GM10847 (cell line): Measurements from ENCODE around the gene LYSMD3.

Source experiments
- POLR2A ChIP-seq: IDR thresholded peaks from 2 replicates; pipeline ENCODE4 v1.6.1; 2011; ENCODE audit not compliant: insufficient read length; ENCODE audit errors: extremely low read depth

LYSMD3 gene

DNA sequence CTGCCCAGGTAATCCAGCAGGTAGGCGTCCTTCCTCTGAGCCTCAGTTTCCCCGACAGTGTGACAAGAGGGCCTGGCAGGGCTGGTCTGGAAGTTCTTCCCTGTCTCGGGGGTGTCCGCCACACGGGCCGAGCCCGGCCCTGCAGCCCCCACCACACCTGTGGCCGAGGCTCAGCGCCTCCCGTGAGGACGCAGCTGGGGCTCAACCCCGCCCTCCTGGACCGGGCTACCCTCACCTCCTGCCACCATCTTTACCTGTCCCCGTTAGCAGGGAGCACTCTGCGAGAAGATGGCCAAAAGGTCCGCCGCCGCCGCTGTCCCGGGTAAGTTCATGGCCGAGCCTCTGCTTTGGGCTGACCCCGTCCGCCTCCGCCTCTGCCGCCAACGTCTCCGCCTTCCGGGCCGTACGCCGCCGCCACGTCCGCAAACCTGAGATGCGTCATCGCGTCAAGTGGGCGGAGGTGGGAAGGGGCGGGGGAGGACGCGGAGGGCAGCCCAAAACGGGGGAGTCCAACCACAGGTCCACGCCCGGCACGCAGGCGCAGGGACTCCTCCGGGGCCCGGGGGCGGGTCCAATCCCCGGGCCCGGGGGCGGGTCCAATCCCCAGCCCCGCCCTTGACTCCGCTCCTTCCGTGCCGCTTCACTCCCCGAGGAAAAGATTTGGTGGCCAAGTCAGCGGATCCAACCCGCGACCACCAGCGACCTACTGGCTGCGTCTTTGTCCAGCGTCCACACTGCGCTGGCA lies at the start of gene LYSMD3:
LYSMD3 (minus strand) TSS at position 391 of the 745 bp plus-strand sequence. CDS start 4,295 bp downstream, outside the sequence.
- peak; percentile 76 for TF ChIP-seq POLR2A

DNA sequence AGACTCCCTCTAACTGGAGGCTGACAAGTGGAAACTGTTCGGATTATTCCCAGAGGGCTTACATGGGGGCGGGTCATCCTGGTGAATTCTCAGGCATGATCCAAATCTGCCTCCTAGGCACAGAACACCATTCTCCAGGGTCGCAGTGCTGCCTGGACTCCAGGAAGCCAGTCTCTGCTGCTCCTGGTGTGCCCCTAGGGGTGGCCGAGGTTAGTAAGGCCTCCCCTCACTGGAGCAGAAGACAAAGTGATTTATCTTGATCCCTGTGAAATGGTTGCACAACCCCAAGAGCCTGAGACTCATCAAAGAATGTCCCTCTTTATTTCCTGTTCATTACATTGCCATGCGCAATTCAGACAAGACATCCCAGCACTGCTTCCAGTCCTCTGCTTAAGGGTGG lies 46.3 kb upstream of the LYSMD3 start:
- TF ChIP-seq POLR2A: no peak

DNA sequence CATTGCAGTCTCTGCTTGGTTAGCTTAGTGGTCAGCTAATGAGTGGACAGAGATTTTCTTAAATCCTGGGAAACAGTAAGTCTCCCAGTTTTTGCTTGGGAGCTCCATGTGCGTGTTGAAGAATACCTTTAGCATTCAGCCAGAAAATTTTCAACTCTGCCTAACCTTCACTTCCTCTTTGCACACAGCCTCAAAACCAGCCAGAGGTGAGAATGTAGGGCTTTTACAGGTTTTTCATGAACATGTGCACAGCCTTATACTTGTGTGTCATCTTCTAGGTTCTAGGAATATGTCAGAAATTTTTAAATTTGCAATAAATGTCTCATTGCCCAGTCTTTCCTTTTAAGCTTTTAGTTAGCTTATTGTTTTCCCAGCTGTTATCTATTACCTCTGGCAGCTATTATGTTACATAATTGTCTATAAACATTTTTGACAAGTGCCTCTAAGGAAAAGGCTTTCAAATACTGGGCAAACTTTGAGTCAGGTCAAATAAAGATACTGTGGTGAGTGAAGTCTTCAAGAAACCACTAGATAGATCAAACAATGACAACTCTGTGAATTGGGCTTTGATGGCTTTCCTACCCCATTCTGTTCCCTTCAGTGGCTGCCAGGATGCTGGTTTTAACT lies 41.9 kb upstream of the LYSMD3 start:
- no peak for TF ChIP-seq POLR2A

DNA sequence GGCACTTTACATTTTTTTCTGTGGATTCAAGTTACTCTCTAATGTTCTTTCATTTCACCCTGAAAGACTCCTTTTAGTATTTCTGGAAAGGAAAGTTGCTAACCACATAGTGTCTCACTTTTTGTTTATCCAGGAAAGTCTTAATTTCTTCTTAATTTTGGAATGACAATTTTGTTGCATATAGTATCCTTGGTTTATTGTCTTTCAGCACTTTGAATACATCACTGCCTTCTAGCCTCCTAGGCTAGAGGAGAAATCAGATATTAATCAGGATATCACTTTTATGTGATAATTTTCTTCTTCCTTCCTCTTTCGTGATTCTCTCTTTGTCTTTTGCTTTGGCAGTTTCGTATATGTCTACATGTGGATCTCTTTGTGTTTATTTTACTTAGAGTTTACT lies 40.6 kb upstream of the LYSMD3 start:
- no peak for TF ChIP-seq POLR2A

DNA sequence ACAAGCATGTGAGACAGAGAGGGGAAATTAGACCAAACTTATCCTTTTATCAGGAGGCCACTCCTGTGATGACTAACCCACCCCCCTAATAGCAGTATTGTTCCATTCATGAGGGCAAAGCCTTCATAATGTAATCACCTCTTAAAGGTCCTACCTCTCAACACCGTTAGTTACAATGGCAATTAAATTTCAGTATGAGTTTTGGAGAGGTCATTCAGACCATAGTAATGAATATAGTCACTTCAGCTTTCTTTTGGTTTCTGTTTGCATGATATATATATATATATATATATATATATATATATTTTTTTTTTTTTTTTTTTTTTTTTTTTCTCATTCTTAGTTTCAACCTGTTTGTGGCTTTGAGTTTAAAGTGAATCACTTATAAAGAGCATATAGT lies 39.7 kb upstream of the LYSMD3 start:
- TF ChIP-seq POLR2A: no peak

DNA sequence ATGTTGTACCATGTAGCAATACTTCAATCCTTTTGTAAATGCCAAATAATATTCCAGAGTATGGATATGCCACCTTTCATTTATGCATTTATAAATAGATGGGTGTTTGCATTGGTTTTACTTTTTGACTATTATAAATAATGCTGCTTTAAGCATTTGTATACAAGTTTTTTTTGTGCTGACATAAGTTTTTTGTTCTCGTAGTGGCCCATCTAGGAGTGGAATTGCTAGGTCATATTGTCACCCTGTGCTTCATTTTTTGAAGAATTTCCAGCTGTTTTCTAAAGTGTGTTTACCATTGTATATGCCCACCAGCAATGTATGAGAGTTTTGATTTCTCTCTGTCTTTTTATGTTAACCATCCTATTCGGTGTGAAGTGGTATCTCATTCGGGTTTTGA lies 36.1 kb upstream of the LYSMD3 start:
- no peak for TF ChIP-seq POLR2A

DNA sequence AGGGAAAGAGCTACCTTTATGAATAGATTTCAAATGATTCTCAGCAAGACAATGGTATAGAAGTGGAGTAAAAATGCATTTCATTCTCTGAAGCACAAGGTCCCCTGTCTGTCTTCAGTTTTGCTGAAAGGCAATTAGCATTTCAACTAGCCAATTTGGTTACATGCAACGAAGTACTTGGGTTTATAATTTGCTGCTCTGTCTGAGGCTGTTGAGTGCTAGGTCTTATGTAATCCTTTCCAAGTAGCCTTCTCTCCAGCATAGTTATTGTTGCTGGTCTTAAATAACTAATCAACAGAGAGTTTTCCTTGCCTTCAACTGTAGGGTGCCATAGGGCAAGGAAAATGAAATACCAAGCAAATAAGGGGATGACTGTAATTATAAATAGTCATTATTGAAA lies 33.7 kb upstream of the LYSMD3 start:
- no peak for TF ChIP-seq POLR2A

DNA sequence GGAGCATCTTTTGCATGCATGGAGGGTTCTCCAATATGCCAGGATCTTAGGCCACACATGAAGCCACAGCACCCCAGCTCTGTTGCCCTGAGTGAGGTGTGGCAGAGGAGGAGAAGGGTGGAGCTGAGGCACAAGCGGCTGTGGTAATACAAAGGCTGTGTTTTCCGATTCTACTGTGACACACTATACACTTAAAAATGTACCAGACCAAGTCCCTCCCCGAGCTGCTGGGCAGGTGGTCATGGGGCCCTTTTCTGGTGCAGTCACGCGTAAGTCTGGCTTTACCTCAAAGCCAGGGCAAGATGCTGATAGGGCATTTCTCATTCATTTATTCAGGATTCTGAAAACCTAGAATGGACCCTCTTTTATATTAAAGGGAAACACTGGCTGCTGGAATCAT lies 33.0 kb upstream of the LYSMD3 start:
- TF ChIP-seq POLR2A: no peak

DNA sequence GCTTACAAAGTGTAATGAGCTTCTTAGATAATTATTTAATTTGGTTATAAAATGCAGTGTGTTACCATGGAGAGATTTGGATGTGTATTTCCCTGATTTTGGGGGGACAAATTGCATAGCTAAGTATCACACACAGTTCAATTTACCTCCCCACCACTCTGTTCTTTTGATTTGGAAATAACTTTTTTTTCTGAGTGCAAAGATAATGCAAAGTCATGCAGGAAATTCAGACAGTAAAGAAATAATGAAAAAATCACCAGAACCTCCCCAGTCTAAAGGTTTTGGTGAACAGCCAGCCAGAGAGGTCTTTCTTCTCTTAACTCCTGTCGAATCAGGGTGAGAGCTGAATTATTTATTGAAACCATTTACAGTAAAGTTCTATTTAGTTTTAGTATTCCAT lies 32.4 kb upstream of the LYSMD3 start:
- no peak for TF ChIP-seq POLR2A

DNA sequence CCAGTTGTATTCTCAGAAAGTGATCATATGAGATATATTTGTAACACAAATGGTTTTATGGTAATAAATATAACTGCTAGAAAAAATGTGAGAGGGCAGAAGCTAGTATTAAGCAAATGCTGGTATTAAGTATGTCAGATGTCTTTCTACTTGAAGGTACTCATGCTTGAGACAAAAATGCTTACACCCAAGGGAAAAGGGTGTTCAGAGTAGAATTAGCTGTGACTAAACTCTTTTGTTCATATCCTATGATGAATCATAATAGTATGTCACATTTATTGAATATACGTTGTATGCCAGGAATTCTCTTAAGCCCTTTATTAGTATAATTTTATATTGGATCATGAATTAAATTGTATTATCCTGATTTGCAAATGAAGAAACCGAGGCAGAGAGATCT lies 31.4 kb upstream of the LYSMD3 start:
- TF ChIP-seq POLR2A: no peak

DNA sequence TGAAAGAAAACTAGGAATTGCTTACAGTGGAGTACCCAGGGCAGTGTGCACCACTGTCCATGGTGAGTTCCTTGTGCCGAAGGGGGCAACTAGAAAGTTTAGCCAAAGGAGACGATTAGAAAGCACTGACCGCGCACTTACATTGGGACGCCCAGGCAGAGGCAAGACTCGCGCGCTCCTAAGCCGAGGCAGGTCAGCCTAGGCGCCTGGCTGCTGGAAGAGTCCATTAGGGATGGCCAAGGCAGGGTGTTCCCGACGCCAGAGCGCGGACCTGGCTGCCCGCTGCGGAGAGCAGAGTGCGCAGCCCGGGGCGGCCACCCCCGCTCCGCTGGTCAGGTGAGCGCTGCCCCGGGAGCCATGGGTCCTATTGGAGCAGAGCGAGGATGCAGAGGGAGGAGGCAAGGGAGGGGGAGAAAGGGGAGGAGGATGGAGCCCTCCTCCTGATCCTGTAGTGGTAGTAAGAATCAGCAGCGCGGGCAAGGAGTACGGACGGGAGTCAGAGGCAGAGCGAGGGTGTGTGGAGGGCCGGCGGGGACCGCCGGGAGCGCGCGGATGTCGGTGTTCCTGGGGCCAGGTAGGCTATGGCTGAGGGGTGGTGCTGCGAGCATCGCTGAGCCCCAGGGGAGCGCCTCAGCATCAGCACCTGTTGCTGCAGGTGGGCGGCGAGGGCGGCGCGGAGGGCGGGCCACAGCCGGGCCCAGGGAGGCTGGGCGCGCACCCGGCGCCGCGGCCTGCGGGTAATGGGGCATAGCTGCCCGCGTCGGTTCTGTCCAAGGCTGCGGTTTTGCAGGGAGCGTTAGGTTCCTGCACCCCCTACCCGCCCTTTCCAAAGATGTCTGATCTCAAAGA lies 29.2 kb upstream of the LYSMD3 start, which contains the start of gene ADGRV1:
ADGRV1 (plus strand) TSS at position 454 of the 849 bp plus-strand sequence; CDS start at position 553, 99 bp downstream.
- no peak for TF ChIP-seq POLR2A

DNA sequence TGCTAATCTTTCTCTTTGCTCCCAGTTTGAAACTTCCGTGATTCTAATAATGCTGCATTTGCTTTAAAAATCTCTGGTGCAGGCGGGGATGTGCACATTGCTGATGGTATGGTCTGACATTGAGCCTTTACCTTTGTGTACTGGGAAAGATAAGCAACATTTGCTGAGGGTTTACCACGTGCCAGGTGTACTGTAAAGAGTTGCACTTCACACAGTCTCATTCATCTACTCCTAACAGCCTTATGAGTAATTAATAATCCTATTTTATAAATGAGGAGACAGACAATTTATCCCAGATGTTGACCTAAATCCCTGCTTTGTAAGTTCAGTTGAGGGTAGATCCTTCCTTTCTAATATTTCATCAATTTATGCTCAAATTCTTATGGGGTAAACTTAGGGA lies 28.5 kb upstream of the LYSMD3 start:
- no peak for TF ChIP-seq POLR2A

DNA sequence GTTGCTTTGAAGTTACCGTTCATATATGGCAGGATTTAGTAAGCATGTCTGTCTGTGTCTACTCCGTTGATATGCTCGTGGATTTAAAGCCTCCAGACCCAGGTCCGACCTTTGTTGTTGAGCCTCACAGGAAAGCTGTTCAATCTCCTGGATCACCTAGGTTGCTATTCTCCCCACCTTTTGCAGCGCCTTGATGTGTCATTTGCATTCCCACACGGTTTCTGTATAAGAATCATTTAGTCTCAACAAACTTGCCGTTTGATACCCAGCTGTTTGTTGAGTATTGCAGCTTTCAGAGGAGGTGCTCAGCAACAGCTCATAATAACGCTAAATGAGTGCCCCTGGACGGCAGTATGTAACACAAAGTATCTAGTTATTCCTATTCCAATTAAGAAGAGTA lies 28.0 kb upstream of the LYSMD3 start:
- no peak for TF ChIP-seq POLR2A

DNA sequence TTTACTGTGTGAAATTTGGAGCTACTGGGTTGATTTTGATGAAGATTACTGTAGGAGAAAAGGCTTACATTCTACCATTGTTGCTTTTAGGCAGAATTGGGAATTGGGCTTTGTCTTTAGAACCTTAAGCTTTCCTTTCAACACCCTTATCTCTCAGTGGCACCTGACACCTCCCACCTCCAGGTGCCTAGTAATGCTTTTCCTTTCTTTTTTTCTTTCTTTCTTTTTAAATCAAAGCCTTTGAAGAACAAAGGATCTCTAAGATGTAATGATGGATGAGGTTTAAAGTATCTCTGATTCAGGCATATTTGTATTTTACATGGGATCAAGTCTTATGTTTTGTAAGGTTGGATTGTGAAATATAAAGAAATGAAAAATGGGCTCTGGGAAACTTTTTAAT lies 26.3 kb upstream of the LYSMD3 start:
- TF ChIP-seq POLR2A: no peak

DNA sequence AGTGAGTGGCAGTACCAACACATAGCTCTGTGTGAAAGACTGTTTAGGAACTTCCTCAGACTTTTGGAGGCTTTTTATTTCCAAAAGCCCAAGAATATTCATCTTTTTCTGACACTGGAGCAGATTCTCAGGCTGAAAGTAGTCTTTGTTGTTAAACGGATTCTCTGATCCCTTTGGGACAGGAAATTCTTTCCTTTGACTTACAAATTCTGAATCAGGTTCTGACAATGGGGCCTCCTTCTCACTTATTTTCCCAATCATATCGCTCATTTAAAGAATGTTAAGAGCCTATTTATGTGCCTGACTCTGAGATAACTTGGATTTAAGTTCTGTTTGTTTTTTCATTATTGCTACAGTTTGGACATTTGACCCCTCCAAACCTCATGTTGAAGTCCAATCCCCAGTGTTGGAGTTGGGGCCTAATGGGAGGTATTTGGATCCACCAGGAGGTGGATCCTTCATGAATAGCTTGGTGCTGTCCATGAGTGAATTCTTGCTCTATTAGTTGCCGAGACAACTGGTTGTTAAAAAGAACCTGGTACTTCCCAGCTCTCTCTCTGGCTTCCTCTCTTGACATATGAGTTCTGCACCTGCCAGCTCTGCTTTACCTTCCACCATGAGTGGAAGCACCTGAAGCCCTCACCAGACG lies 25.1 kb upstream of the LYSMD3 start:
- TF ChIP-seq POLR2A: no peak
